OCI-M2 (cell line): ENCODE data around the gene SPATA6.
A peak's percentile ranks its signal among the peaks of the same experiment; 100 is the strongest.
"Not testable (repeated sequence)": the region's sequence is repeated elsewhere in the genome, so short reads cannot be mapped to it uniquely, and the experiment has no call there.

Experiments used
- DNase-seq: peaks from one replicate; lab custom pipeline; 2025; ENCODE audit not compliant: unreplicated experiment; lab: John Stamatoyannopoulos, UW

Gene SPATA6

DNA sequence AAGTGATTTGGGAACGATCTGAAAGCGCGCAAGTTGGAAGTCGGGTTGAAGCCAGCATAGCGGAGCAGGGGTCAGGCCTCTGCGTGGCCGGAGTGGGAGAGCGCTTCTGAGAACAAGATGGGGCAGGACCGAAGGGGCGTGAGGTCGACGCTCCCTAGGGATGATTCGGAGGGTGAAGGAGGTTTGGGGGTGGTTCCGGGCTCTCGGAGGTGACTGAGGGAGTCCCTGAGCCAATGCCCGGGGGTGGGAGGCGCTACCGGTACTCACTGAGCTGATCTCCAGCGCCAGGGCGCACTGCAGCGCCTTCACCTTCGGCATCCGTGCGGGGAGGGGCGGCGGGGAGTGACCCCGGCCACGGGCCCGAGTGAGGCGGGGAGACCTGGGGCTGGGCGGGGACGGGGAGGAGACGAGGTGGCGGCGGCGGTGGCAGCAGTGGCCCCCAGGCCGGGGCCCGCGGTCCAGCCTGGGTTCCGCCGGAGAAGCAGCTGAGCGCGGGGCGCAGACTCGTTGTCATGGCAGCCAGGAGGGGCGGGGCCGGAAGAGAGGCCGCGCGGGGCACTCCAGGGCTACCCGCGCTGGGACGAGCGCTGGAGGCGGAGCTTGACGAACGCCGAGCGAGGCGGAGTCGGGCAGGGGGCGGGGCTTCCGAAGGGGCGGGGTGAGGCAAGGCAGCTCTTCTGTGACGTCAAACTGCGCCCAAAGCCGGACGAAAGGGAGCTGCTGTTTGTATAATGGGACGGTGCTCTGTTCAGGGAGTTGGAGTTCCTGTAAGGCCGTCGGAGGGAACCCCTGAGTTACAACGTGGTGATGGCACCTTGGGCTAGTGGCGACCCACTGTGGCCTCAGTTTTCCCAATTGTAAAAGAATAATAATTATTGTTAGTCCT lies at the start of gene SPATA6:
Gene SPATA6 (minus strand): TSS at position 514 of the 886 bp plus-strand sequence. CDS start 196 bp downstream, at position 318.
- DNase-seq = no peak

DNA sequence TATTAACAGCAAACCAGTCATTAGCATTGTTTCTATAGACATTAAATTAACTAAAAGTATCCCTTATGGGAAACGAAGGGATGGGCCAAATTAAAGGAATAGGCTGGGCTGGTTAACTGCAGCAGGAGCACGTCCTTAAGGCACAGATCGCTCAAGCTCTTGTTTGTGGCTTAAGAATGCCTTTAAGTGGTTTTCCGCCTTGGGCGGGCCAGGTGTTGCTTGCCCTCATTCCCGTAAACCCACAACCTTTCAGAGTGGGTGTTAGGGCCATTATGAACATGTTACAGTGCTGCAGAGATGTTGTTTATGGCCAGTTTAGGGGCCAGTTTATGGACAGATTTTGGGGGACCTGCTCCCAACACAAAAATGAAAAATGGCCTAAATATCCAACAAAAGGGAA lies 47.9 kb upstream of the SPATA6 start:
- not testable (repeated sequence) for DNase-seq

DNA sequence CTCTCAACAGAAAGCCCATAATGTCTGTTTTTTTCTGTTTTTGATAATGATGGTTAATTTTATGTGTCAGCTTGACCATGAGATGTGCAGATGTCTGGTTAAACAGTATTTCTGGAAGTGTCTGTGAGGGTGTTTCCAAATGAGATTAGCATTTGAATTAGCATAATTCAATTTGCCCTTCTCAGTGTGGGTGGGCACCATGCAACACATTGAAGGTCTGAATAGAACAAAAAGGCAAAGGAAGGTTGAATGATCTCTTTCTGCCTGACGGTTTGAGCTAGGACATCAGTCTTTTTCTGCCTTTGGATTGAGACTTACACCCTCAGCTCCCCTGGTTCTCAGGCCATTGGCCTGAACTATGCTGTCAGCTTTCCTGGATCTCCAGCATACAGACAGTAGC lies 34.9 kb upstream of the SPATA6 start:
- no peak for DNase-seq

- DNase-seq = no peak
Measured at GRCh38 chr1:48500541-48501450, 28.8 kb upstream of the SPATA6 start.

GRCh38 chr1:48499211-48499735 lies 27.3 kb upstream of the SPATA6 start:
- no peak for DNase-seq

- peak; percentile 3 for DNase-seq
Measured at GRCh38 chr1:48498096-48498791, 26.2 kb upstream of the SPATA6 start.

- no peak for DNase-seq
Measured at GRCh38 chr1:48495911-48496310, 23.9 kb upstream of the SPATA6 start.

DNA sequence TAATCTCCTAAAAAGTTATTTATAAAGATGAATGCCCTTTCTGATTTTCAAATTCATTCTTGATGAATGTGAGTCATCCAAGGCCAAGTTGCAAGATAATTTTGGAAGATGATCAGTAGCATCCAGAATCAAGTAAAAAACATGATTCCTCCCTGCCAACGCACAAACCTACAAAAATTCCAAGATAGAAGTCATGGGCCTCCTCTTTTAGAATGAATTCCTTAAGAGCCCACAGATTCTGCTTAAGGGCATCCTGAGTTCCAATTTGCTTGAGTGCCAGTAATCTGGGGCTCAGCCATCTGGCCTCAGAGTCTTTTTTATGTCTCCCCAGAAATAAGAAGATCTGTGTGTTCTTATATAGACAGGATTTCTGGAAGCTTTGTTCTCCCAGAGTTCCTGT lies 23.2 kb upstream of the SPATA6 start:
- no peak for DNase-seq

DNA sequence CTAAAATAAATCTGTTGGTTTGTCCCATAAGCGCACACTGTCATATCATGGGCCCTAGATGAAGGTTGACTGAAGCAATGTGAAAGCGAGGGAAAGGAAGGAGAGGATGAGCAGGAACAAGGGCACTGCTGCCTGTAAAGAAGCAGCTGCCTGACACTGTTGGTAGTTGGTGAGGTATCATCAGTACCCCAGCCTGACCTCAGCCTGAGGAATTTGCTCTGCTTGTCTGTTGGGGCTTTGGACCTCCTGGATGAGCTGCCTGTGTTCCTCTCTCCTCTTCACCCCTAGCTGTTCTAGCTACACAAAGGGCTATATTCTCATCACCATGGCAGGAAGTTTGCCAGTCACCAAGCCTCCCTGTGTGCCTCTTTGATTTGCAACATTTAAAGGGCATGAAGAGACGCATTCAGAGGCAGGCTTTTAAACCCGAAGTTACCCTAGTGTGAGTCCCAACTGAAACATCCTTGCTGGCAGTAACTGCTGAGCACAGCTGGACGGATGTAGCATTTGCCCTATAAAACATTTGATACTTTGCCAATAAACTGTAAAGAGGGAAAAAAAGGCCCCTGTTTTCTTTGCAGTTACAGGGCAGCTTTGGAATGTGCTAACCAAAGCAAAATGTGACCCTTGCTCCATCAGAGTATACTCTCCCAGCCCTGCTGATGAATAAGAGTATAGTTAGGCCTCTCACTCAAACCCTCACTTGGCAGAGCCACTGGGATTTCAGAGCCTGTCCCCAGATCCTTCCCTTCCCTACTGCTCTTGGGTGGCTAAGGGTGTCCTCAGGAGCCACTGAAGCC lies 22.2 kb upstream of the SPATA6 start:
- no peak for DNase-seq

- no peak for DNase-seq
Measured at GRCh38 chr1:48493041-48493440, 21.0 kb upstream of the SPATA6 start.

- no peak for DNase-seq
Measured at GRCh38 chr1:48492392-48492791, 20.4 kb upstream of the SPATA6 start.

DNA sequence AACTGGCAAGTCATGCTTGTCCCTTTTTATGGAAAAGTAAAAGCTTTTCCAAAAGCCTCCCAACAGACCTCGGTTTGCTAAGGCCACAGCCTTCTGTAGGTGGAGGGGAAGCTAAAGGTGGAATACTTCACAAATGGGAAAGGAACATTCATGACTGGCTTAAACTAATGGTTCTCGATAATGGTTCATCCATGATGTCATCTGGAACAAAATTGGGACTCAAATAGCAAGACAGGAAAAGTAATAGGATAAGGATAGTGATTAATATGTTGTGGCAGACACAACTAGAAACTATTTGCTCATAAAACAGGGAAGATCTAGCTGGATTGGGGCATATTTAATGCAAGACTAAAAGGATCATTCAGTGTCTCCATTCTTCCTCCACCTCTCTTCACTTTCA lies 16.7 kb upstream of the SPATA6 start:
- no peak for DNase-seq

DNA sequence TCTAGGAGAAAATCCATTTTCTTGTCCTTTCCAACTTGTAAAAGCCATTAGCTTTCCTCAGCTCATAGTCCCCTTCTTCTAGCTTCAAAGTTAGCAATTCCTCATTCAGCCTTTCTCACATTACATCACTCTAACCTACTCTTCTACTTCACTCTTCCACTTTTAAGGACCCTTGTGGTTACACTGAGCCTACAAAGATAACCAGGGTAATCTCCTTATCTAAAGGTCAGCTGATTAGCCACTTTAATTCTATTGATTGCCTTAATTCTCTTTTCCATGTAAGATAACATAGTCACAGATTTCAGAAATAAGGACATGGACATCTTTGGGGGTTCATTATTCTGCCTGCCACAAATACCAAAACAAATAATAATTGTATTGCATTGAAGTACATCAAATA lies 8.5 kb upstream of the SPATA6 start:
- DNase-seq = no peak

DNA sequence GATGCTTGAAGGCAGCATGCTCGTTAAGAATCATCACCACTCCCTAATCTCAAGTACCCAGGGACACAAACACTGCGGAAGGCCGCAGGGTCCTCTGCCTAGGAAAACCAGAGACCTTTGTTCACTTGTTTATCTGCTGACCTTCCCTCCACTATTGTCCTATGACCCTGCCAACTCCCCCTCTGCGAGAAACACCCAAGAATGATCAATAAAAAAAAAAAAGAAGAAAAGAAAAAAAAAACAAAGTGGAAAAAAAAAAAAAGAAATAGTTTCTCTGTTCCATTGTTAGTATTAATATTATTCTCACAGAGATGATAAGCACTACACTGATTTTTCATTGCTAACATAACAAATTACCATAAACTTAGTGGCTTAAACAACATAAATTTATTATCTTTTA lies 8.0 kb upstream of the SPATA6 start:
- not testable (repeated sequence) for DNase-seq

DNA sequence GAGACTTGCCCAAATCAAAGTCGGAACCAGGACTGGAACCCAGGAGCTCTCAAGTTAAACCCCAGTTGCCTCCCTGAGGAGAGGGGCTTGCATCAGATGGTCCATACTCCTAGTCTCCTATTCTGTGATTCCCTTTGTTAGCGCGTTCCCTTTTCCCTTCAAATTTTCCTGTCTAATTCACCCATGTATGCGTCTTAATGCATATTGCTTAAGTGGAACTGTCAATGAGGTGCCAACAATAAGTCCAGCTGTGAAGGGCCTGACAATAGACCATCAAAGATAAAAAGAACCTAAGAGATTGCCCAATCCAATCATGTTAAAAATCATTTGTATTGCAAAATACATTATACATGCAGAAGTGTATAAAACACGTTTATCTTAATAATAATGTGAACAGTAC lies 634 bp upstream of the SPATA6 start:
- DNase-seq = no peak

DNA sequence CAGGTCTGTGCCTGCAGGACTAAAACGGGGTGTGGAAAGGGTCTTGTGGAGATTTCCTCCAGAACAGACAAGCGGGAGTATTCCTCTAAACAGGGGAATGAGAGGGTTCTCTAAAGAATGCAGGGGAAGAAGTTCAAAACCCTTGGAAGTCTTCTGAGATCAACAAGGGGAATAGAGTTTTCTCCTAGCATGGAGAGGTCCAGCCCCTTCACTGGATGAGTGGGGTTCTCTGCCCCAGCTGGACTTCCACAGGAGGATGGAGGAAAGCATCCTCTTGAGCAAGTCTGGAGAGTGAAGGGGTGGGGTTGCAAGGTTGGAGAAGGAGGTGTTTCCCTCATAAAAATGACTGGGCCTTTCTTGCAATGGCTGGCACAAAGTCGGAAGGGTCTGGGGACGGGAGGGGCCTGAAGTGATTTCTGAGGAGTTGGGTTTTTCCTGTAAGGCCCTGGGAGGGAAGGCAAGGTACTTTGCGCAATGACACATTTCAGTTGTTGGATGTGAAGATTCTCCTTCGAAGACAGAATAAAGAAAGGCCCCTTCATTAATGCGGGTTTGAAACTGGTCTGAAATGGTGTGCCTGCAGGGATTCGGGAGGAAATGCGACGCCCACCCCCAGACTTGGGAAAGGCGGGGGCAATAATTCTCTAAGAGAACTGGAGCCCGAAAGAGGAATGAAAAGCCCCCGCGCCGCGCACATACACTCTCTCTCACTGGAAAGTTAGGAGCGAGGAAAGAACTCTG lies 884 bp downstream of the SPATA6 start:
- no peak for DNase-seq

- DNase-seq = no peak
Measured at GRCh38 chr1:48470481-48470855, 1.5 kb downstream of the SPATA6 start.

GRCh38 chr1:48469616-48470480 lies 2.2 kb downstream of the SPATA6 start:
- DNase-seq = no peak

- no peak for DNase-seq
Measured at GRCh38 chr1:48466594-48466993, 5.4 kb downstream of the SPATA6 start.
